Adipose tissue (tissue), 3 donors: Measurements from ENCODE around the gene ARGLU1. TPM values are rescaled to one million over a fixed set of nuclear protein-coding genes. Genes with fewer than 3 reads are reported as not detected.

Experiments
- H3K27ac ChIP-seq: one replicate; pipeline ENCODE4 v1.5.1; 2013; ENCODE audit warnings: low read depth, low read length
- WGBS, 3 donors: extraction: QIAGEN DNeasy Blood & Tissue Kit; methylation state at CpG; one replicate each; pipeline ENCODE4 v1.1.7; 2013; 5-methylcytosine and 5-hydroxymethylcytosine counted together
- polyA plus RNA-seq, 3 donors: library from polyadenylated mRNA; stranded (reverse); fragments of 200-250 nt; gene quantifications; one replicate each; pipeline ENCODE4 v1.2.3, GENCODE V29; 2013
- donor health status: healthy with polysubstance abuse.
- donor health status: Bipolar disorder and iron deficiency.
- donor health status: healthy.

Gene ARGLU1
- polyA plus RNA-seq, 3 donors: 32.3 to 55.4 (median 48.5) TPM

DNA sequence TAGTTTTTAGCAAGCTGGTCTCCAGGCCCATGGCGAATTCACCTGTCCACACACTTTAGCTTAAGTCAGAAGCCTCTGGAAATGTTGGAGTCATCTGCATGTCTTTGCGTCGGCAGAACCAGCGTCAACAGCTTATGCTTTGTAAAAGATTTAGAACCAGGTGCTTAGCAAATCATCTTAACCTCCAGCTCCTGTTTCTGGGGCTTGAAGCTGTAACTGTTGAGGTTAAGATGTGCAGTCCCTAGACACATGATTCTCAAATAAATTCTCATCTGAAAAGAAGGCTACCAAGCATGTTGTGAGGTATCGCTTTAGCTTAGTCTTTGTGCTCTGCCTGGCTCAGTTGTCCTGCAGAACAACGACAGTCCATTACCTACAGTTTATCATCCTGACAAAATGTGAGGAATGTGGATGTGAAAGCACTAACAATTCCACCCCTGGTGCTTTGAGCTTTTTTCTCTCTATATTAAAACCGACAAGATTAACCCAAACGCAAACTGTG lies 36.9 kb downstream of the ARGLU1 start:
- 69 to 74% (median 69%) methylated on average over 8 of the region's 8 CpGs for WGBS, 3 donors
- no peak overlapping the region for H3K27ac ChIP-seq

DNA sequence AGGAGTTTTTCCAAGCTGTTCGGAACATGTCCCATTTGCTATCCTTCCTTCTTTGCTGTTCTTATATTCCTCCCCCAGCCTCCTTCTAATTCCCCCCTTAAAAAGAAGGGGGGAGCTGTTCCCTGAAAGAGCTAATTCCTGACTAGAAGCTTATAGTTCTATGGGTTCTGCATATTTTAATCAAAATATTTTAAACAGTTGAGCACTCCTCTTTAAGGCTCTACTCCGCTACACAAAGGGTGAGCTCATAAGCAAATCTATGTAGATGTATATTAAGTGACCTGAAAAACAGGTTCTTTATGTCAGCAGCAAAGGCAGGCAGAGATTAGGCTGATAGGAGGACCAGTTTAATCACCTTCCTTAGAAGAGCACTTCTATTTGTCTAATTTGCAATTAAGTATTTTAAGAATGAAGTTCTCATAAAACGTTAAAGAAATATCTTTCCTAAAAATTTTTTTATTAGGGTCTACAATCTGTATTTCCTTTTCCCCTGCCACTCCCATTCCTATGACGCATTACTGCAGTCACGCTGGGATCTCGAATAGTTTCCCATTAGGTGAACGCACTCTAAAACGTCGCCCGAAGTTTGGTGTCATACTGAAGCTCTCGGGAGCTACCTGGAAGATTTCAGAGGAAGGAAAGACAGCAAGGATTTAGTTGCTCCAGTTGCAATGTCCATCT lies 37.6 kb downstream of the ARGLU1 start:
- WGBS, 3 donors: 74 to 83% (median 78%) methylated on average over 11 of the region's 11 CpGs
- no peak overlapping the region for H3K27ac ChIP-seq

DNA sequence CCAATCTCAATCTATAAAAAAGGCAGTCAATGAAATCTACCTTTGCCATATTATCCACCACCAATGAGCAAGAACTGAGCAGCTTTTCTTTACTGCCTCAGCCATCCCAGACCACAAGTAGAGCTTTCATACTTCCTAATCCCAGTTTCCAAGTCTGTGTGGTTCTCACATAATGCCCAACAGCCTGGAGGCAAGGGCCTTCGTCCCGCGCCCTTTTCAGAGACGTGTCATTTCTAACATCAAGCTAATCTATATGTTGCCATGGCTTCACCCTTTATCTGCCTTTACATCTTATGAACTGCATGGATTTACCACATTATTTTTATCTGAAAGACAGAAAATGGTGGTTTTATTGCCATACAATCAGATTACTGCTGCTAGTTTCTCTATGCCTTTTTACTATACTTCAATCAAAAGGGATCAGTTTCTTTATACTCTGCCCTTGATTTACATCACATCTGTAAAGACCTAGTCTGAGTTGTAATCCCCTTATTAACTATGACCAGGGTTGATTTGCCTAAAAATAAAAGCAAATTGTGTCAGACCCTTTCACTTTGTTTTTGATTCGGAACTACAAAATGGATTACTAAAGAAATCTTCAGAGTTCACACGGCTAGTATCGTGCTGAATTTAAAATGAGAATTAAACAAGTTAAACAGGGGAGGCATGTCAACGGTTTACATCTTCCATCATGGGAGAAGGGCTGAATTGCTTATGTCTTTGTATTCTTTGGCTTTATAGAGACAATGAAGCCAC lies 38.3 kb downstream of the ARGLU1 start:
- 85 to 88% (median 86%) methylated on average over 8 of the region's 8 CpGs for WGBS, 3 donors
- H3K27ac ChIP-seq: no peak overlapping the region

DNA sequence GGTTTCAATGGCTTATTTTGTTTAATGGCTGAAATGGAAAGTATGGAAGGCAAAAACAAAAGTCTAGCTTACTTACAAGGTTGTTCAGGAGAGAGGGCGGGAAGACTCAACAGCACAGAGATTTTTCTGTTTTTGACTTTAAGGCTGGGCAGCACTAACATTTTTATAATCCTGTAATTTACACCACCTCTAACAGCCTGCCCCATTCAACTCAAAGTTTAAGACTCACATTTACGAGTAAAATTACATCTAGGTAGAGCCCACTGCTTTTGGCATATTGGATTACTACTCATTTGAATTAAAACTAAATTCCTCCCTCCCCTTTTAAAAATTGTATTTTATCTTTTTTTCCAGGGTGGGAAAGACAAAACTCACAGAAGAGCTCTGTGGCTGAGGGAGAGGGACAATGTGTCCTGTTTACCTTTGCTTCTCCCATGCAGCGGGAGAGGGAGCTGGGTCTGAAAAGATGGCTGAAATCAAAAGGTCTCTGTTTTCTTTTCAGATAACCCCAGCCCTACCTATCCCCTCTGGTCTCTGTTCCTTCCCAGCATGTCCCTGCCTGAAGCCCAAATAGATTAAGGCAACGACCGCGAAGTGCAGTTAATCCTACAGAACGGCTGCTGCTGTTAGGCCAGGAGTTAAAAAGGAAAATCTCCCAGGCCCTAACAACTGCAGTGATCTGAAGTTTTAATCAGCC lies 39.1 kb downstream of the ARGLU1 start:
- no peak overlapping the region for H3K27ac ChIP-seq
- 91 to 94% (median 91%) methylated on average over 7 of the region's 7 CpGs for WGBS, 3 donors

DNA sequence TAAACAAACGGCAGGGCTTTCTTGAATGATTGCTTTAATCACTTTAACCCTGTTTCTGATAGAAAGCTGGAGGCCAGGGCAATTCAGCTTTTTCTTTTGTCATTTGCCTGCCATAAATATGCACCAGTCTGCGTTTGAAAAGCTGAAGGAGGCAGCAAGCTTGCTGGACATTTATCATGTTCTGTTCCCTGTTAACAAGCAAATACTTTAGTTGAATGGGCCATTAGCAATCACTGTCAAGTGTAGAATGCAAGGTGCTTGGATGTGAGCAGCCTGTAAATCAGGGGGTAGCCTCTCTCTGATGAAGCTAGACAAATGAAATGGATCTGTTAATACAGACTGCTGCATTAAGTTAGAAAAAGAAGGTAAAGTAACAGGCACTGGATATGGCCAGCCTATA lies 40.1 kb downstream of the ARGLU1 start:
- WGBS, 3 donors: 16 to 62% (median 55%) methylated on average over 2 of the region's 2 CpGs
- H3K27ac ChIP-seq: no peak overlapping the region

DNA sequence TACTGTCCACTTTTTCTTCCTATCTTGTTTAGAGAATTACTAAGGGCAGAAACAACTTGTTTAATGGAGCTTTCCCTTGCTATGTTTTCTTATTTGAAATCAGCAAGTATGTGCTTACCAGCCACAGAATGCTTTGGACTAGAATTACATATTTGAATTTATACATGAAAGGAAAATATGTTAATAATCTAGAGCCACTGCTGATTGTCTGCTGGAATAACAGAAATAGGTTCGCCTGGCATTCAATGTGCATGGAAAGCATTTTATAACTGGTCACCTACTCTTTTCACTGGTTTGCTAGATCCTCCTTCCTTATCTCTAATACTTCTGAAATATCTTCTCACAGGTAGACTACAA lies 40.5 kb downstream of the ARGLU1 start:
- WGBS, 3 donors: 63 to 88% (median 87%) methylated on average over 1 of the region's 1 CpG
- H3K27ac ChIP-seq: no peak overlapping the region

DNA sequence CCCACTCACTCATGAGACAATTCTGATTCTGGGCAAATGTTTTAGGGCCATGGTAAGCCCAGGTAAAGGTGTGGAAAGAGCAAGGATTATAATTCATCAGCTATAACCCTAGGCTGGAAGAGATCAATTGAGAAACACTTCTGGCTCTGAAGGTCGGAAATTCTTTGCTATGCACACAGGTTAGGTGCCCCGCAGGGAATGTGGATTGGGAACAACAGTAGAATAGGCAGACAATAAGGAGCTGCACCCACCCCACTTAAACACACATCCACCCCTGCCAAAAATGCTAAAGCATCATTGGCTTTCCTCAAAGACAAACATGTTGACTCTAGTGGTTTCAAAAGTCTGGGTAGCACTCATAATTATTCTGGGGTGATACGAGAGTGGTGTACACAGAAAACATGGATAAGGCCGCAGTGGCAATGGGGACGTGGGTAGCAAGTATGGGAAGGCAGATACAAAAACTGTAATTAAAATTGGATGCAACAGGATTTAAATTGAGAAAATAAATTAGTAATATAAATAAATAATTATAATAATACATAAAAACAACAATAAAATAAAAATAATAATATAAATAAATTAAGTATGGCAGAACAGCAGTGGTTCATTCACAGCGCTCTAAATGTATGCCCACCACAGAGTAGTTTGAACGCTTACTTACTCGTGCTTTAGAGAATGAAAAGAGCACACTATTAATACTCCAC lies 41.0 kb downstream of the ARGLU1 start:
- WGBS, 3 donors: 89 to 91% (median 90%) methylated on average over 8 of the region's 8 CpGs

DNA sequence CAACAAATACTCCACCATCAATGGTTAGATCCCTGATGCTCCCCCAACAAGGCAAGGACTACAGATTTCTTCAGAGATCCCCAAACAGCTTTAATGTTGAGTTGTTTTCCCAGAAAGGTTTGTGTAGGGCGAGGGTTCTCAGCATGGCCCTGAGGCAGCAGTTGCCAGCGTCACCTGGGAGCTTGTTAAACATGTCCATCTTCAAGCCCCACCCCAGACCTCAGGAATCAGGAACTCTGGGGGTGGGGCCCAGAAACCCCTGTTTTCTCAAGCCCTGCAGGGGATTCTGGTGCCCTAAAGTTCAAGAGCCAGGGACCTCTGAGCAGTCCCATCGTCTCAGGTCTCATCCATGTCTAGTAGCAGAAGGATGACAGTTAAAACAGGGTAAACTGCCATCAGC lies 42.1 kb downstream of the ARGLU1 start:
- WGBS, 3 donors: 76 to 93% (median 91%) methylated on average over 3 of the region's 3 CpGs
- H3K27ac ChIP-seq: no peak overlapping the region

More for the DNA sequence above, 41.0 kb downstream of the ARGLU1 start:
- H3K27ac ChIP-seq: no peak overlapping the region

DNA sequence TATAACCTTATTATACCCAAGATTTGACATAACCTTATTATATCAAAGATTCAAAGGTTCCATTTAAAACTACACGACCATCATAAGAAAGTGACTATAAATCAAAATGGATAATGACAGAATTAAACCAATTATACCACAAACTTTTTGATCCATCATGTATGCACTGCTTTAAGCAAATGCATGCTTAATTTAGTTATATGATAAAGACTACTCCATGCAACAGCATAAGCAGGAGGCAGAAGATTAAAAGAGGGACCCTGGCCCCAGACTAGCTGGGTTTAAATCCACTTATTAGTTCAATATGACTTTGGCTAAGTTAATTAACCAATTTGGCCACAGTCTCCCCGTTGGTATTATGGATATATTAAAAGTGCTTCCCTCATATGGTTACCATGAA lies 43.8 kb downstream of the ARGLU1 start:
- no peak overlapping the region for H3K27ac ChIP-seq
- WGBS, 3 donors: 61 to 77% (median 76%) methylated on average over 2 of the region's 2 CpGs

DNA sequence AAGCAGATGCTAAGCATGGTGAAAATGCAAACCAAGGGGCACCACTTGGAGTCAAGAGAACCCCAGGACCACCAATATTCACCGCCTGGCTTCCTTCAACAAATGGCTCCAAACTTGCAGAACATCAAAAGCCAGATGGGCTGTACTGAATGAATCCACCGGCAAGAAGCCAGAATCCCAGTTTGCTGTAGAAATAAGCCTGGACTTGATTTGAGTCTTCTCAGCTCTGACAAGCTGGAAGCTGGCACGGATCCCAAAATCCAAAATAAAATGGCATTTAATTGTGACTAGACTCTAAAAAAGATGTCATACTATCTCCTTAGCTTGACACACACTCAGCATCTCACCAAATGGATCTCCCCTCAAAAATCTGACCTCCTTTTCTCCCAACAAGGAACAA lies 44.4 kb downstream of the ARGLU1 start:
- 63 to 74% (median 69%) methylated on average over 3 of the region's 3 CpGs for WGBS, 3 donors
- no peak overlapping the region for H3K27ac ChIP-seq

DNA sequence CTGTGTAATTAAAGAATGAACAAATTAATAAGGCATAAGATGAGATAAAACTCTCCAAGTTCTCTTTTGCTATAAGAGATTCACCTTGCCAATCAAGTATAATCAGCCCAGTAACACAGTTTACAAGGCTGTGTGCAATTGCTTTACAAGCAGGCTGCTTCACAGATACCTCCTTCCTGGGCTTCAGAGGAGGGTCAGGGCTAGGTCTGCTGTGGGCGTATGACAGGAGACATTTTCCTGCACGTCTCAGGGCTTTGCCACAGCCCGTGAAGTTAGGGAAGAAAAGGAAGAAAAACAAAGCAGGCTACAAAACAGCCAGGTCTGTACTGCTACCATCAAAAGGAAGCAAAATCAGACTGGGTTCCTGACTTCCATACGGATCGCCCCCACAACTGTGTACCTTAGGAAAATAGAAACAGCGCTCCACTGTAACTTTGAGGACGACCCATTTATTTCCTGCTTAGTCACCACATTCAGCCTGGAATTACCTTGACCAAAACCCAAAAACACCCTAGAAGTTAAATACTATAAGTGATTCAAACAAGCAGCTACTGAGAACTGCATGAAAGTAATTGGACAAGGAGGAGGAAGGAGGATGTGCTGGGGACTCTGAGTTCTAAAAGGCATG lies 44.9 kb downstream of the ARGLU1 start:
- no peak overlapping the region for H3K27ac ChIP-seq
- 64 to 77% (median 72%) methylated on average over 7 of the region's 7 CpGs for WGBS, 3 donors

DNA sequence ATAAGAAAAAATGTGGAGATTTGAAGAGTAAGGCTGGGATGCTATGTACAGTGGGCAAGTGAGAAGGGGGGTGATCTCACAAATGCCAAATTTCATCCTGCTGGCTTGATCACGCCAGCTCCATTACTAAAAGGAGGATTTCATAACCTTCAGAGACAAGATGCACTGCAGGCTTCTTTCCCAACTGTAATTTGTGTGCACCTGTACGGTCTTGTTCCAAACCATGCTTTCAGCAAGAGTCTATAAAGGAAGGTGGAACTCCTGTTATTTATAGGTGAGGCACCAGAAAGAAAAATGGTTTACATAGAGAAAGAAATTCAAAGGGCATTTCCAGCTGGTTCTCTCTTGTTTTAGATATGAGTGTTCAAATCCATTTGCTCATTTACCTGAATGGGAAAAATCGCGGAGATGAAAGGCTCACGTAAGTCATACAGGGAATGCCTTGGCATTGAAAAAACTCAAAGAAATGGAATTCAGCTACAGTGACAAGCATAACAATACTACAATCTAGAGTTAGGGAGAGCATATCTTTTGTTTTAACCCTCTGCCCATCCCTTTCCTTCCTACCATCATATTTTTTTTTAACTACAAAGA lies 45.7 kb downstream of the ARGLU1 start:
- H3K27ac ChIP-seq: no peak overlapping the region
- WGBS, 3 donors: 81 to 87% (median 85%) methylated on average over 5 of the region's 5 CpGs

DNA sequence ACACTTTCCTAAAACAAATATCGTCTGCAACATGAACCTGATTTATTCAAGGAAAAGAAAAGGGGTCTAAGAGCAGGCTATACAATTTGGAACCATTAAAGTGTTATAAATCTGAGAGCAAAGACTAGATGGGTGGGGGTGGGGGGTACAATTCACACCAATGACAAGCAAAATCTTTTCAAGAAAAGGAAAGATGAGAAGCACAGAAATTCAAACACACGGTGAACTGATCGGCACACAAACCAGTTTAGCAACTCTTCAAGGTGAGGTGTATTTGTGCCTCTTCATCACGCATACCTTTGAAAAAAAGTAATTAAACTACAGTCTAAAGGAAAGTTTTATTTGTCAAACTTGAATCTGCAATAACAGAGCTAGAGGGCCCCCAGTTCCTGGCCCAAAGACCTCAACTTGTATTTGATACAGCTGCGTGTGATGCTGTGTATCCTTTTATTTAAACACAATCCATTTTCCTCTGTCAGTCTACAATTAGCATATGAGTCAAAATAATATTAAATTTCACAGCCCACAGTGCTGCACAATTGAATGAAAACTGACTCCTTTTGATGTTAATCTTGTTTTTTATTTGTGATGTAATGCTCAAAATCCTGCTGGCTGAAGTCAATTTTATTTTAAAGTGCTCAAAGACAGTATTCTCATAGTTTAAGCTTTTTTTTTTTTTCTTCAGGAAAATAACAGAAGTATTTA lies 46.7 kb downstream of the ARGLU1 start:
- H3K27ac ChIP-seq: no peak overlapping the region
- 24 to 79% (median 75%) methylated on average over 5 of the region's 5 CpGs for WGBS, 3 donors

DNA sequence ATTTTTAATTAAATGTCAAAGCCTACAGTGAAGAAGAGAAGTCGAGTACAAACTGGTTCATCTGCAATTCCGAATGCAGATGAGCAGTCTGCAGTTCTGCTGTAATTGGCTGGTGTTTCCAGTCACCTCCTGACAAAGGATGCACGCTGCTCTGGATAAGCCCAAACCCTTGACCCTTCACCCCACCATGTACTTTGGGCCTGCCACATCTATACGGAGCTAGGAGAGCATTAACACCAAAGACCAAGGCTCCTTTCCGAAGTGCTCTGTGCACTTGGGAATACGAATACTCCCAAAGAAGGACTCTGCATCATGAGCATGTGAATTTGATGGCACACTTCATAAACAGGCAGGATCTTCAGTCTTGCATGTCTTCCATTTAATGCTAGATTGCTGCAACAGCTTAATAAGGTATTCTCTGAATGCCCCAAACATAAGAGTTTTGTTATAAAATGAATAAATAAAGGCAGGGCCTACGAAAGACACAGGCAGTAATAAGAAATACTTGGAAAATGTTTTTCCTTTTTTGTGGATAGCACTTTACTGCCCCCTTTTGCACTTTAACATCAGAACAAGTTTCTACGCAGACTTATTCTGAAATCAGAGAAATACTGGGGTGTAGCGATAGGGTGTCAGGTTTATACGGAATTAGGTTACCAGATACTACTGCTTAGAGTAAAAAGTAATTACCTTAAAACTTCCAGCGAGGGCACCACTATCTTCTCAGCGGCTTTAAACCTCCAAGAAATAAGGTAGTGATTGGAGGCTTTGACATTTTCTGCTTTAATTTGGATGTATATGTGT lies 47.5 kb downstream of the ARGLU1 start:
- WGBS, 3 donors: 57 to 67% (median 63%) methylated on average over 12 of the region's 12 CpGs
- no peak overlapping the region for H3K27ac ChIP-seq

DNA sequence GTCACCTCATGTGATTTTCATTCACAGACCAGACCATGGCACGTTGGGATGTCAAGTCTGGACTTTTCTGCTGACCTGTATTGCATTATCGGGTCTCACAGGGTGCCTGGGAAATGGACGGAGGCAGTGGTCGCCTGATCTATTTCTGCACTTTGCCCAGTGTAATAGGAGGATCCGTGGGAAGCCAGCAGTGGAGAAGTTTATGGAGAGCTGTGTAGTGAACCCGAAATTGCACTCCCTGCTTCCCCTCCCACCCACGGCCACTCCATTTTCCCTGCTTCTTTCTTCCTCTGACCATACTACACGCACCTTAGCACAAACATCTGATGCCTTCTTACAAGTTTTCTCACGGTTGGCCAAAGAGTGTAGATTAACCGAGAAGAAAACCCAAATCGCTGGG lies 49.4 kb downstream of the ARGLU1 start:
- 85 to 88% (median 87%) methylated on average over 11 of the region's 11 CpGs for WGBS, 3 donors
- no peak overlapping the region for H3K27ac ChIP-seq

DNA sequence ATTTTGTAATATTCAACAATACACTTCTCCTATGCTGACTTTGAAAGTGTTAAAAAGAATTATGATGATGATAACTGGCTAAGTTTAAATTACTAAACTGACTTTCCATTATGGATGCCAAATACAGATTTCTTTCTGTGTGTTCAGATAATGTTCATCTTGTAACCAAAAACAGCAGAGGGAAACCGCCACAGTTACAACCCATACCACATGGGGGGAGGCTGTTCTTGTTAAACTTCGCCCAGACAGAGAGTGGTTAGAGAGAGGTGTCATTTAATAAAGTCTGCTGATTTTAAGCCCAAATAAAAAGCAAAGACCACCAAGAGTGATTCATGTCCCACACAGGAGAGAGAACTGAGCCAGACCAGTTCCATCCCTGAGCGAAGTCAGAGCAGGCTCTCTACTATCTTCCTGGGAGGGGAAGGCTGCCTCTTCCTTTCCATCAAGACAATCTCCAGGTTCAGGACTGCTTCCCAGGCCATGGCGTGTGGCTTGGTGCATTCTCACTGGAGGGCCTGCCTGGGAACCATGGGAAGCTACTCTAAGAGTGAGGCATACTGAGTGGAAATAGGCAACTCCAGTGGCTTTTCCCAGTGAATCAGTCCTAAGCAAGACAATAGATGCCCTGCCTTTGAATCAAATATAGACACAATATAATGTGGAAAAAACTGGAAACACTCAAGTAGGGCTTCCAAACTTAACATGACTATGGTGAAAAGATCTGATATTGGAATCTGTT lies 50.7 kb downstream of the ARGLU1 start:
- WGBS, 3 donors: 87 to 92% (median 88%) methylated on average over 4 of the region's 4 CpGs
- H3K27ac ChIP-seq: no peak overlapping the region
